ENCODE data around the gene PRR12.

DNA sequence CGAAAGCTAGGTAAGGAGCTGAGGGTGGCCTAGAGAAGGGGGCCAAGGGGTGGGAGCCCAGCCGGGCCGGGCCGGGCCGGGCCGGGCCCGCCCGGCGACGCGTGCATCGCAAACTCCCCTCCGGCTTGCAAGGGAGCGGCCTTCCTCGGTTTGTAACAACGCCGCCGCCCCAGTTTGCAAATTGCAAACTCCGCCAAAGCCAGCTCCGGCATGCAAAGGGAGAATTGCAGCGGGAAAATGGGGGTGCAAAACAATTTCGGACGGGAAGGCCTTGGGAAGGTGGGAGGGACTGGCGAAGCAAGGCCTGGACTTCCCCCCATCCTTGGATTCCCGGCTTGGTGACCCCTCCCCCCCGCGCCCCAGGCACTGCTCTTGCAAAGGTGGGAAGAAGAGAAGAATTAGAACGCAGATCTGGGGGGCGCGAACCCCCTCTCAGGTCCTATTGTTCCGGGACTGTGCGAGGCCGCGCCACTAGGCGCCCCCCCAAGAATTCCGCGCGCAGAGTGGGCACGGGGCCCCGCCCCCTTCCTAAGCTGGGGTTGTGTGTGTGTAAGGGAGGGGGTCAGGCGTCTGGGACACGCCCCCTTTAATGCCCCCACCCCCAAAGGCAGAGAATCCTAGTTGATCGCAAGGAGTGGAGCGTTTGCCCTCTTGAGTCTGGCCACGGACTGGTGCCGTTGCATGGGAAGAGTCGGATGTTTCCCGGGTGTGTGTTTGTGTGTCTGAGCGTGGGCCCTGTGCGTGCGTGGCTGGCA is 926 bp downstream of the PRR12 start:
- TF ChIP-seq, protein P1, sequence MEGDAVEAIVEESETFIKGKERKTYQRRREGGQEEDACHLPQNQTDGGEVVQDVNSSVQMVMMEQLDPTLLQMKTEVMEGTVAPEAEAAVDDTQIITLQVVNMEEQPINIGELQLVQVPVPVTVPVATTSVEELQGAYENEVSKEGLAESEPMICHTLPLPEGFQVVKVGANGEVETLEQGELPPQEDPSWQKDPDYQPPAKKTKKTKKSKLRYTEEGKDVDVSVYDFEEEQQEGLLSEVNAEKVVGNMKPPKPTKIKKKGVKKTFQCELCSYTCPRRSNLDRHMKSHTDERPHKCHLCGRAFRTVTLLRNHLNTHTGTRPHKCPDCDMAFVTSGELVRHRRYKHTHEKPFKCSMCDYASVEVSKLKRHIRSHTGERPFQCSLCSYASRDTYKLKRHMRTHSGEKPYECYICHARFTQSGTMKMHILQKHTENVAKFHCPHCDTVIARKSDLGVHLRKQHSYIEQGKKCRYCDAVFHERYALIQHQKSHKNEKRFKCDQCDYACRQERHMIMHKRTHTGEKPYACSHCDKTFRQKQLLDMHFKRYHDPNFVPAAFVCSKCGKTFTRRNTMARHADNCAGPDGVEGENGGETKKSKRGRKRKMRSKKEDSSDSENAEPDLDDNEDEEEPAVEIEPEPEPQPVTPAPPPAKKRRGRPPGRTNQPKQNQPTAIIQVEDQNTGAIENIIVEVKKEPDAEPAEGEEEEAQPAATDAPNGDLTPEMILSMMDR (IDR thresholded peaks at IDR 0.05), result no peak
- TF ChIP-seq POLR2A (IDR thresholded peaks at IDR 0.05), result no peak
- no peak for TF ChIP-seq EP300 (IDR thresholded peaks at IDR 0.05; ENCODE audit: low read depth)
- no peak for TF ChIP-seq POLR2AphosphoS5 (IDR thresholded peaks at IDR 0.05)
